ENCODE measurements around the gene PAX8. TPM values are rescaled to one million over a fixed set of nuclear protein-coding genes. Genes with fewer than 3 reads are reported as not detected.

The PAX8 gene
- total RNA-seq, 3 donors from 2014 or later, result 0.73 to 1.1 (median 0.98) TPM

DNA sequence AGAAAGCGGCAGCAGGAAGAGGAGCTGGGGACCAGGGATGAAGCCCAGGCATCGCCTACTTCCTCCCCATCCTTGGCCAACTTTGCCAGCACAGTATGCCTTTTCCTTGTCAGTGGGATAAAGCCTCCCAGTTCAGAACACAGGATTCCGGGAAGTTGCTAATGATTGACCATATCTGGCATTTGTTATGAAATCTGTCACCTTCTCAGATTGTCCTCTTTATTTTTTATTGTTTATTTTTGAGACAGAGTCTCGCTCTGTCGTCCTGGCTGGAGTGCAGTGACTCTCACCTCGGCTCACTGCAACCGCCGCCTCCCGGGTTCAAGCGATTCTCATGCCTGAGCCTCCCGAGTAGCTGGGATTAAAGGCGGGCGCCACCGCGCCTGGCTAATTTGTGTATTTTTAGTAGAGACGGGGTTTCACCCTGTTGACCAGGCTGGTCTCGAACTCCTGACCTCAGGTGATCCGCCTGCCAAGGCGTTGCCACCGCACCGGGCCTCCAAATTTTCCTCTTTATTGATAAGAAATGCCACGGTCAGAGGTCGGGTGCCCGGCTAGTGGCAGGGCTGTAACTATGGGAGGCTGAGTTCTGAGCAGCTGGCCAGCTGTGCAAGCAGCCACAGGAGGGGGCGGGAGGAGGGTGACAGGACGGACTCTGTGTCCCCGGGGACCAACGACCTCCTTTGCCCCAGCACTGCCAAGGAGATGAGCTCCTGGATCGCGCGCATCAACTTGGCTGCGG lies 80.5 kb downstream of the PAX8 start:
- no peak for ATAC-seq
- no peak overlapping the region for H3K4me3 Mint-ChIP-seq
- H3K4me1 Mint-ChIP-seq (ENCODE audit: low read depth), result peaks cover 35% of the 10 kb centered on the region
- peaks cover 43% of the 10 kb centered on the region for H3K36me3 Mint-ChIP-seq (ENCODE audit: insufficient read depth)
- no peak for DNase-seq
- no peaks in the 10 kb centered on the region for H3K27me3 Mint-ChIP-seq (ENCODE audit: low read depth)
- no peaks in the 10 kb centered on the region for H3K9me3 Mint-ChIP-seq

DNA sequence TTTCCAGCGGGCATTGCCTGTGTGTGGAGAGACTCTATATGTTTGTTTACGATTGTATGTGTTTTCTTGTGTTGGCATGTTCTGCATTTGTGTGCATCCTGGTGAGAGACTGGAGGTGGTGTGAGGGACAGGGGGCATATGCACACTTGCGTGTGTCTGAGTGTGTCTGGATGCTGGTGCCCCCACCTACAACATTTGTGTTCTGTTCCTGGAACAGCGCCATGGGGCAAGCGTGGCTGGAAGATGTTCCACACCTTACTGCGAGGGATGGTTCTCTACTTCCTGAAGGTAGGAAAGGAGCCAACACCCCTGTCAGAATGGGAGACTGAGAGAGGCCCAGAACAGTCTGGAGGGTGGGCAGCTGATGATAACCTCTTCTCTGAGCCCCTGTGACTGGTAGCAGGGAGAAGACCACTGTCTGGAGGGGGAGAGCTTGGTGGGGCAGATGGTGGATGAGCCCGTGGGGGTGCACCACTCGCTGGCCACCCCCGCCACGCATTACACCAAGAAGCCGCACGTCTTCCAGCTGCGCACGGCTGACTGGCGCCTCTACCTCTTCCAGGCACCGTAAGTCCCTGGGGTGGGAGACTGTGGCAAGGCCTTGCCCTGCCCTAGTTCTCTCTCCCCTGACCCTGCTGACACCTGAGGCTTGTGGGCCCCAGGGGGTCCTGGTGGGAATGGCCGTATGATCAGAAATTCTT lies 81.2 kb downstream of the PAX8 start:
- no peaks in the 10 kb centered on the region for H3K27me3 Mint-ChIP-seq (ENCODE audit: low read depth)
- ATAC-seq, result no peak
- DNase-seq, result no peak
- H3K9me3 Mint-ChIP-seq, result no peaks in the 10 kb centered on the region
- peaks cover 36% of the 10 kb centered on the region for H3K36me3 Mint-ChIP-seq (ENCODE audit: insufficient read depth)
- H3K4me3 Mint-ChIP-seq, result no peak overlapping the region
- H3K4me1 Mint-ChIP-seq (ENCODE audit: low read depth), result peaks cover 35% of the 10 kb centered on the region

DNA sequence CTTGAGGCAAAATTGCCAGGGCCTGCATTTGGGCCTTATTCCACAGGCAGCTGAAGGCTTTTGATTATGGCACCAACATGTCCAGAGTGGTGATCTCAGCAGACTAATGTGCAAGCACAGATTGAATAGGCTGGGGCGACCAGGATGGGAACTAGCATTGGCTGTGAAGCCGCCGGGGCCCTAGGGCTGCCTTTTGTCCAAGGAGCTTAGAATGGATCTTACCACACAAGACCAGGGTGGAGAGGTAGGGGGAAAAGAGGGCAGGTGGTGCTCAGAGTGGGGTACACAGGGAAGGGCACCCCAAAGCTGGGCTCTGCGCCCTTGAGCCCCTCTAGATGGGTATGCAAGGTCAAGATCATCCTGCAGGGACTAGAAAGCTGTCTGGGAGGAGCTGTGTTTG lies 81.9 kb downstream of the PAX8 start:
- Mint-ChIP-seq H3K4me1 (ENCODE audit: low read depth) (peaks cover 35% of the 10 kb centered on the region), H3K4me3 (no peak overlapping the region)
- ATAC-seq, result no peak

DNA sequence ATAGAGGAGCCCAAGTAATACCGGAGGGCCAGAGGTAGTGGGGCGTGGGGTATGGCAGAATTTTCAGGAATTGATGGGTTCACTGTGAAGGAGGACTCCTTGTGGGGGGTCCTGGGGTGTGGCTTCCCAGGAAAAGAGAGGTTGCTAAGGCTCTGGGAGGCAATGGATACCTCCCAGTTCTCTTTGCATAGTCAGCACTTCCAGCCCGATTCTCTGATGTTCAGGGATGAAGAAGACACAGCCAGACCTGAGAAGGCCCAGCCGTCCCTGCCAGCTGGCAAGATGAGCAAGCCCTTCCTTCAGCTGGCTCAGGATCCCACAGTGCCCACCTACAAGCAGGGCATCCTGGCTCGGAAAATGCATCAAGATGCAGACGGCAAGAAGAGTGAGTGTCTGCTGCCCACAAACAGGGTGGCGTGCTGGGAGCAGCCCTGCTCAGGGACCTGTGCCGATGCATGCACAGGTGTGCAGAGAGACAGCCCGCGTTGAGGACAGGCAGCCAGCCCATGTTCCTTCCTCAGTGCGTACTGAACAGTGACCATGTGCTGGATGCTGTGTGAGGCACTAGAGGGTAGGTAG lies 82.7 kb downstream of the PAX8 start:
- Mint-ChIP-seq H3K9me3 (no peaks in the 10 kb centered on the region), H3K4me3 (no peak overlapping the region), H3K27me3 (ENCODE audit: low read depth) (no peaks in the 10 kb centered on the region), H3K4me1 (ENCODE audit: low read depth) (peaks cover 35% of the 10 kb centered on the region), H3K36me3 (ENCODE audit: insufficient read depth) (peaks cover 34% of the 10 kb centered on the region)
- ATAC-seq (no peak), DNase-seq (no peak)

More for the DNA sequence above, 81.9 kb downstream of the PAX8 start:
- Mint-ChIP-seq H3K9me3 (no peaks in the 10 kb centered on the region), H3K27me3 (ENCODE audit: low read depth) (no peaks in the 10 kb centered on the region), H3K36me3 (ENCODE audit: insufficient read depth) (peaks cover 36% of the 10 kb centered on the region)
- DNase-seq, result no peak

DNA sequence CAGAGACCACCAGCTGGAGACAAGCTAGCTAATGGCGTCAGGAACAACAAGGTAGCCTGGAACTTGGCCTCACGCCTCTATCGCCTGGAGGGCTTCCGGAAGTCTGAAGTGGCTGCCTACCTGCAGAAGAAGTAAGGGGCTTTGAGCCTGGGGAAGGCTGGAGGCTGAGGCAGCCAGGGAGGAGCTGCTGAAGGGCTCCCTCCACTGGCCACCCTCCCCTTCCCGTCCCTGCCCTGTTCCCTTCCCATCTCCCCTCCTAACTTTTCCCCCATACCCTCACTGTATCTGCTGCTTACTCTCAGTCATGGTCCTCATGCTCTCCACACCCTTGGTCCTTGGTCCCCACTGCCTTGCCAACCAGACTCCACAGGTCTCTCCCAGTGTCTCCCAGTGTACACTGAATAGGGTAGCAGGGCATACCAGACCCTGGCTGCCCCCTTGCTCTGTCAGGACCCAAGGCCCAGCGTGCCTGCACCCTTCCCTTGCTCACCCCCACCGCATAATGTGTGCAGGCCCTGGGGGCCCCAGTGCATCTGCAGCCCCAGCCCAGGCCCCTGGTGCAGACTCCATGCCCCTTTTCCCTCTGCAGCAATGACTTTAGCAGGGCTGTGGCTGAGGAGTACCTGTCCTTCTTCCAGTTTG lies 86.1 kb downstream of the PAX8 start:
- no peaks in the 10 kb centered on the region for H3K27me3 Mint-ChIP-seq (ENCODE audit: low read depth)
- no peak for ATAC-seq
- no peaks in the 10 kb centered on the region for H3K9me3 Mint-ChIP-seq
- no peak for DNase-seq
- peaks cover 51% of the 10 kb centered on the region for H3K4me1 Mint-ChIP-seq (ENCODE audit: low read depth)
- no peak overlapping the region for H3K4me3 Mint-ChIP-seq
- H3K36me3 Mint-ChIP-seq (ENCODE audit: insufficient read depth), result peaks cover 43% of the 10 kb centered on the region

DNA sequence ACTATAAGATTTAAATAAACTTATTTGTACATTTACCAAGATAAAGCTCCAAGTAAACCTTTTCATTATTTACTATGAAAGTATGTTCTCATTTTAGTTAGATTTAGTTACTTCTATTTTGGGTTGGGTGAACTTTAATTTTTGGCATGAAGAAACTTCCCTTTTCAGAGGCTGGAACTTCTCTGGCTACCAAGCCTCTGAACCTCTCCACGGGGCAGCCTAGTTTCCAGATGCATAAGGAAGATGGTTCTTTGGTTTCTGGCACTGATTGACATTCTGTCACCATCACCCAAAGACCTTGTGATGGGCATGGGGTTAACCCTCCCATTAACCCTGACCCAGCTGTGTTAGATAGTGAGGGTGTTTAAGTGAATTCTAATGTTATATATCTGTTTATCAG lies 87.8 kb downstream of the PAX8 start:
- H3K9me3 Mint-ChIP-seq, result no peaks in the 10 kb centered on the region
- ATAC-seq (no peak), DNase-seq (no peak)
- H3K27me3 Mint-ChIP-seq (ENCODE audit: low read depth), result no peaks in the 10 kb centered on the region
- peaks cover 49% of the 10 kb centered on the region for H3K4me1 Mint-ChIP-seq (ENCODE audit: low read depth)
- H3K36me3 Mint-ChIP-seq (ENCODE audit: insufficient read depth), result peaks cover 37% of the 10 kb centered on the region
- no peak overlapping the region for H3K4me3 Mint-ChIP-seq

DNA sequence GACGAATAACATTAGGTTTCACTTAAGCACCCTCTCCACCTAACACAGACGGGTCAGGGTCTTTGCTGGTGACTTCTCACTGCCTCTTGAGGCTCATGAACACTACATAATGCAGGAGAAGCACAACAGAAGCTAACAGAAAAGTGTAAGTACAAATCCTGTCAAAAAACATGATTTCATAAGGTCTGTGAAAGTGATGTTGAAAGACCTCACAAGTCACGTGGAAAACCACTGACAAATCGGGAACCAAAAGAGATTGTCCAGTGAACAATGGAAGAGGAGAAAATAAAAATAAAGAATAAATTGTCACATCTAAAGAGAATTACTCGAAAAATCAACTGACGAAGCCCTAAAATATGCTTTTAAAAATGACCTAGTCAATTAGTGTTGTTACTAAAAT lies 91.0 kb downstream of the PAX8 start:
- peaks cover 55% of the 10 kb centered on the region for H3K4me1 Mint-ChIP-seq (ENCODE audit: low read depth)
- H3K4me3 Mint-ChIP-seq, result no peak overlapping the region
- no peaks in the 10 kb centered on the region for H3K9me3 Mint-ChIP-seq
- no peaks in the 10 kb centered on the region for H3K27me3 Mint-ChIP-seq (ENCODE audit: low read depth)
- ATAC-seq (no peak), DNase-seq (no peak)
- H3K36me3 Mint-ChIP-seq (ENCODE audit: insufficient read depth), result peaks cover 31% of the 10 kb centered on the region

DNA sequence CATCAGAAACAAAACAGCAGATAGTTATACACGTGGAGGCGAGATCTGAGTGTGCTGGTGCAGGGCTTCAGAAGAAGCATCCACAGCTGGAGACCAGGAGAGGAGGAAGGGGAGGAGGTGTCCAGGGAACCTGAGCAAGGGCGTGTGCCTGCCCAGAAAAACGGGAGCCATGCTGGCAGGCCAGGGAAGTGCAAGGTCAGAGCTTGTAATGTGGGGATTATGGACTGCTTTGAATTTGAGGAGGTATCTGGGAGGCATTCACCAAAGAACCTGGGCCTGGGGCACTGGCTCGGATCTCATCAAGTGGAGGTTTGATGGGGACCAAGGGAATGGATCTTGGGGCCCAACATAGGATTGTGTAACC lies 92.3 kb downstream of the PAX8 start:
- ATAC-seq, result no peak
- DNase-seq, result no peak
- H3K4me3 Mint-ChIP-seq, result no peak overlapping the region
- peaks cover 35% of the 10 kb centered on the region for H3K36me3 Mint-ChIP-seq (ENCODE audit: insufficient read depth)
- no peaks in the 10 kb centered on the region for H3K9me3 Mint-ChIP-seq
- H3K4me1 Mint-ChIP-seq (ENCODE audit: low read depth), result peaks cover 68% of the 10 kb centered on the region
- H3K27me3 Mint-ChIP-seq (ENCODE audit: low read depth), result no peaks in the 10 kb centered on the region

DNA sequence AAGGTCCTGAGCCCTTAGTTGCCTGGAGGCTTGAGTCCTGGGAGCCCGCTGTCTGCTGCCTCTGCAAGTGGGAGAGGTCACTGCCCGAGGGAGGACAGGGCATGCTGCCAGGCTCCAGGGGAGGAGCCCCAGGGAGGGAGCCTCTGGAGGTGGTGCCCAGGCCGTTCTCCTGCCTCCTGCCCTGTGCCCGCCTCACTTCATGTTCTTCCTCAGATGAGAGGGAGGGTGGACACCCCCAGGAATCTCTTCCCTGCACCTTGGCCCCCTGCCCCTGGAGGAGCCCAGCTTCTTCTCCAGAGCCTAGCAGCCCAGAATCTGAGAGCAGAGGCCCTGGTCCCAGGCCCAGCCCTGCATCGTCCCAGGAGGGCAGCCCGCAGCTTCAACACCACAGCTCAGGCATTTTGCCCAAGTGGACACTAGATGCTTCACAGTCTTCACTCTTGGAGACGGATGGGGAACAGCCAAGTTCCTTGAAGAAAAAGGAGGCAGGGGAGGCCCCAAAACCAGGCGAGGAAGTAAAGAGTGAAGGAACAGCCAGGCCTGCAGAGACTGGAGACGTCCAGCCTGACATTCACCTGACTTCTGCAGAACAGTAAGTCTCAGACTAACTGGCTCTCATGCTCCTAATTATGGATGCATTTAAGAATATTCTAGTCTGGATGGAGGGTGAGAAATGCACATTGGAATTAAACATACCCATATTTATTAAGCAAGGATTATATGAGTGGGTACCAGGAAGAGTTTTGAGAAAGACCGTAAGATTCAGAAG lies 92.9 kb downstream of the PAX8 start:
- peaks cover 35% of the 10 kb centered on the region for H3K36me3 Mint-ChIP-seq (ENCODE audit: insufficient read depth)

DNA sequence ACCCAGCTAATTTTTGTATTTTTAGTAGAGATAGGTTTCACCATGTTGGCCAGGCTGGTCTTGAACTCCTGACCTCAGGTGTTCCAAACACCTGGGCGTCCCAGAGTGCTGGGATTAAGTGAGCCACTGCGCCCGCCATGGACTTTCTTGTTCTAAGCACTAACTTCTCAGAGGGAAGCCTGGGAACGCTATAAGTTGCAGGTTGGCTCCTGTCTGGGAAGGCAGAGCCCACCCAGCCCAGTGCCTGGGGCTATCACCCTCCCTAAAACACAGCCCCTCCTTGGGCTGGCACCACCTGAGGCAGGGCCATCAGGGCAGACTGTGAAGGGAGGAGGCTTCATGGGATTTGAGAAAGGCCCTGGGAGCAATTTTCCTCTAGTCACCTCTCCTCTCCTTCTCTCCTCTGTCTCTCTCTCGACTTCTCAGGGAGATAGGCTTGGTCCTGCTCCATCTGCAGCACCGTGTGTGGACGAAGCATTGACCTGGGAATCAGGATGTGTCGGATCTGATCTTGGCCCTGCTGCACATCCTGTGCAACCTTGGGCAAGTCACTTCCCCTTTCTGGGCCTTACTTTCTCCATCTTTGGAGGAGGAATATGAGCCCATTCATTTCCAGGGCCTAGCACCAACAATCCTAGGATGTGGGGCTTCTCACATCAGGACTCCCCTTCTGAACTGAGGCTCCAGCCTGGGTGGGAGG lies 94.0 kb downstream of the PAX8 start:
- Mint-ChIP-seq H3K27me3 (ENCODE audit: low read depth) (no peaks in the 10 kb centered on the region), H3K36me3 (ENCODE audit: insufficient read depth) (peaks cover 31% of the 10 kb centered on the region), H3K4me1 (ENCODE audit: low read depth) (peaks cover 80% of the 10 kb centered on the region), H3K4me3 (no peak overlapping the region), H3K9me3 (no peaks in the 10 kb centered on the region)
- ATAC-seq (no peak), DNase-seq (no peak)

More for the DNA sequence above, 92.9 kb downstream of the PAX8 start:
- Mint-ChIP-seq H3K9me3 (no peaks in the 10 kb centered on the region), H3K4me3 (no peak overlapping the region), H3K27me3 (ENCODE audit: low read depth) (no peaks in the 10 kb centered on the region), H3K4me1 (ENCODE audit: low read depth) (peaks cover 74% of the 10 kb centered on the region)
- DNase-seq (no peak), ATAC-seq (no peak)

DNA sequence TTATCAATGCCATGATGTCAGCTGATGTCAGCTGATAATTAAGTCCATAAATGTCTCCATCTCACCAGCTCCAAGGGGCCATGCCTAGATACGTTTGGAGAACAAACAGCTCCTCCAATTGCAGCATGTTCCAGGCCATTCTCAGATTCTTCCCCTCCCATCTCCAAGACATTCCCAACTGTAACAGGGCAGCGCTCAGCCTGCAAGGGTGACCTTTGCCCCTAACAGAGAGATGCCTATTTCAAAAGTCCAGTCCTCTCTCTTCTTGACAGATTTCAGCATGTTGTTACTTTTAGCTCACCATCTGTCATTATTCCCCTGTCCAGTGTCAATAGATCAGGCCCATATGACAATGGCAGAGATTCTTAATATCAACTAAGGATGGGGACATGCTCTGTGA lies 95.0 kb downstream of the PAX8 start:
- no peaks in the 10 kb centered on the region for H3K27me3 Mint-ChIP-seq (ENCODE audit: low read depth)
- peaks cover 32% of the 10 kb centered on the region for H3K36me3 Mint-ChIP-seq (ENCODE audit: insufficient read depth)
- DNase-seq, result no peak
- H3K4me1 Mint-ChIP-seq (ENCODE audit: low read depth), result peaks cover 82% of the 10 kb centered on the region
- no peaks in the 10 kb centered on the region for H3K9me3 Mint-ChIP-seq
- ATAC-seq, result no peak
- no peak overlapping the region for H3K4me3 Mint-ChIP-seq

DNA sequence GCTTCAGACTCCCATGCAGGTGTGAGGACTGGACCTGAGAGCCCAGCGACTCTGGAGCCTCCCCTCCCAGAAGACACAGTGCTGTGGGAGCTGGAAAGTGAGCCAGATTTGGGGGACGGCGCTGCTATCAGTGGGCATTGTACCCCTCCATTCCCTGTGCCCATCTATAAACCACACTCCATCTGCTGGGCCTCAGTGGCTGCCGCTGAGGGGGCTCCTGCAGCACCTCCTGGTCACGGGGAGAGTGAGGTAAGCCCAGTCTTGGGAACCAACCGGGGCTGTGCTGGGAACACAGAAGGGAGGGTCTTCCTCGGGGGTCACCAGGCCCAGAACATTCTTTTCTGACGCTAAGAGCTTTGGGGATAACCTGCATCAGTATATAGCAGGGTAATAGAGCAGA lies 95.5 kb downstream of the PAX8 start:
- Mint-ChIP-seq H3K9me3 (no peaks in the 10 kb centered on the region), H3K4me3 (no peak overlapping the region), H3K36me3 (ENCODE audit: insufficient read depth) (peaks cover 32% of the 10 kb centered on the region), H3K4me1 (ENCODE audit: low read depth) (peaks cover 86% of the 10 kb centered on the region), H3K27me3 (ENCODE audit: low read depth) (no peaks in the 10 kb centered on the region)
- ATAC-seq (no peak), DNase-seq (no peak)

DNA sequence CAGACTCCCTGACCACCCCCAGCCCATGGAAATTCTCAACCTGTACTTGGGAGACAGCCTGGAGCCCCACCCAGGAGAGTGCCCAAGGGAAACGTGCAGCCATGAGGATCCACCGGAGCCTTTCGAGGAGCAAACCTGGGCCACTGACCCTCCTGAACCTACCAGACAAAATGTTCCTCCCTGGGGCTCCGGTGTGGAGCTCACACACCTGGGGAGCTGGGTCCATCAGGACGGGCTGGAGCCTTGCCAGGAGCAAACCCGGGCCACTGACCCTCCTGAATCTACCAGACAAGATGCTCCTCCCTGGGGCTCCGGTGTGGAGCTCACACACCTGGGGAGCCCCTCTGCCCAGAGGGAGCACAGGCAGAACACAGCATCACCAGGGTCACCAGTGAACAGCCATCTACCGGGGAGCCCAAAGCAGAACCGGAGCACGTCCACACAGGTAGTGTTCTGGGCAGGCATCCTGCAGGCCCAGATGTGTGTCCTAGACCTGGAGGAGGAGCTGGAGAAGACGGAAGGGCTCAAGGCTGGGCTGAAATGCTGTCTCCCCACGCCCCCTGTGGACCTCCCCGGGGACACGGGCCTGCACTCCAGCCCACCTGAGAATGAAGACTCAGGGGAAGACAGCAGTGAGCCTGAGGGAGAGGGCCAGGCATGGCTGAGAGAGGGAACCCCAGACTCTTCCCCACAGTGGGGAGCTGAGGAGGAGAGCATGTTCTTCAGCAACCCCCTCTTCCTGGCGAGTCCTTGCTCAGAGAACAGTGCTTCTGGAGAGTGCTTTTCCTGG lies 96.1 kb downstream of the PAX8 start:
- peaks cover 89% of the 10 kb centered on the region for H3K4me1 Mint-ChIP-seq (ENCODE audit: low read depth)
- no peak overlapping the region for H3K4me3 Mint-ChIP-seq
- H3K27me3 Mint-ChIP-seq (ENCODE audit: low read depth), result no peaks in the 10 kb centered on the region
- H3K36me3 Mint-ChIP-seq (ENCODE audit: insufficient read depth), result peaks cover 31% of the 10 kb centered on the region
- ATAC-seq (no peak), DNase-seq (no peak)
- H3K9me3 Mint-ChIP-seq, result no peaks in the 10 kb centered on the region

All from activated T-cell treated with anti-CD3 and anti-CD28 coated beads, Interleukin-2, amount 50 U/mL, for 4 hours (primary cell).